GM21360 (cell line): Measurements from ENCODE around the gene MREG.
"Not testable (repeated sequence)": the region's sequence is repeated elsewhere in the genome, so short reads cannot be mapped to it uniquely, and the experiment has no call there.

ENCODE experiments used
- ATAC-seq: cut with Tn5 transposase; IDR thresholded peaks from one replicate; pipeline ENCODE4 v1.9.1; 2021; ENCODE audit warnings: mild to moderate bottlenecking, moderate library complexity; ENCODE audit not compliant: unreplicated experiment

Gene MREG

GRCh38 chr2:216023055-216023648 lies 9.8 kb upstream of the MREG start:
- ATAC-seq: peak; percentile 92

- ATAC-seq: no peak
Observed at GRCh38 chr2:216021768-216022565, 8.6 kb upstream of the MREG start.

- no peak for ATAC-seq
Observed at GRCh38 chr2:216018709-216019108, 5.4 kb upstream of the MREG start.

GRCh38 chr2:216017365-216017764 lies 4.0 kb upstream of the MREG start:
- ATAC-seq: no peak

- no peak for ATAC-seq
Observed at GRCh38 chr2:216016581-216016980, 3.2 kb upstream of the MREG start.

- ATAC-seq: peak; percentile 73
Observed at GRCh38 chr2:216015722-216016464, 2.5 kb upstream of the MREG start.

- ATAC-seq: no peak
Observed at GRCh38 chr2:216014986-216015385, 1.6 kb upstream of the MREG start.

GRCh38 chr2:216014006-216014405 lies 655 bp upstream of the MREG start:
- ATAC-seq: no peak

- ATAC-seq: no peak
Observed at GRCh38 chr2:216012830-216013079, 596 bp downstream of the MREG start.

GRCh38 chr2:216012133-216012829 lies 1.1 kb downstream of the MREG start:
- no peak for ATAC-seq

GRCh38 chr2:216009215-216009614 lies 4.1 kb downstream of the MREG start:
- ATAC-seq: not testable (repeated sequence)

GRCh38 chr2:216008387-216008786 lies 5.0 kb downstream of the MREG start:
- no peak for ATAC-seq

GRCh38 chr2:216006164-216006663 lies 7.1 kb downstream of the MREG start:
- peak; percentile 22 for ATAC-seq

- ATAC-seq: no peak
Observed at GRCh38 chr2:216004697-216005283, 8.6 kb downstream of the MREG start.

GRCh38 chr2:216003876-216004696 lies 9.3 kb downstream of the MREG start:
- no peak for ATAC-seq

GRCh38 chr2:216002693-216003092 lies 10.7 kb downstream of the MREG start:
- no peak for ATAC-seq

GRCh38 chr2:216002101-216002678 lies 11.2 kb downstream of the MREG start:
- no peak for ATAC-seq

- ATAC-seq: no peak
Observed at GRCh38 chr2:216001216-216002100, 11.9 kb downstream of the MREG start.

GRCh38 chr2:215998636-215999035 lies 14.7 kb downstream of the MREG start:
- ATAC-seq: no peak
